BJ (cell line): ENCODE data around the gene TMEM238. TPM values are rescaled to one million over a fixed set of nuclear protein-coding genes. Genes with fewer than 3 reads are reported as not detected.

Source experiments
- CTCF ChIA-PET: fragments of 350-600 bp; formaldehyde crosslinking; extraction: SDS; loops from one replicate; lab custom pipeline; 2021; ENCODE audit warnings: antibody characterized with exemption, inconsistent platforms; lab: Yijun Ruan, JAX
- POLR2A ChIA-PET: fragments of 300-600 bp; sonication (Branson Sonifier 250); formaldehyde crosslinking; extraction: SDS; loops from one replicate; lab custom pipeline; 2021; ENCODE audit warnings: antibody characterized with exemption; lab: Charles Lee
- DNase-seq: peaks from one replicate; pipeline ENCODE4 v3.0.0-alpha.2; 2011; ENCODE audit warnings: low read depth
- H3K27me3 ChIP-seq: 2 replicates; pipeline ENCODE4 v1.6.0; 2011; ENCODE audit warnings: low read length; ENCODE audit not compliant: control insufficient read depth, insufficient read depth
- H3K36me3 ChIP-seq: 2 replicates; pipeline ENCODE4 v1.5.1; 2011; ENCODE audit warnings: low read length; ENCODE audit not compliant: control insufficient read depth, insufficient read depth
- H3K4me3 ChIP-seq: 2 replicates; pipeline ENCODE4 v1.5.1; 2011; ENCODE audit warnings: low read depth, mild to moderate bottlenecking, control low read depth, low read length
- polyA plus RNA-seq: library from polyadenylated mRNA; depleted of rRNA; stranded (reverse); fragments of >200 nt; gene quantifications from 2 replicates; pipeline ENCODE4 v1.2.3, GENCODE V29; 2011
- TF ChIP-seq, protein P1 (sequence below): IDR thresholded peaks from 2 replicates; pipeline ENCODE4 v1.5.1; 2011; ENCODE audit warnings: low read depth, mild to moderate bottlenecking, control low read depth, inconsistent platforms, low read length, moderate library complexity; ENCODE audit not compliant: insufficient read depth

Gene TMEM238
- polyA plus RNA-seq, 1 experiment, result 0.10 TPM

DNA sequence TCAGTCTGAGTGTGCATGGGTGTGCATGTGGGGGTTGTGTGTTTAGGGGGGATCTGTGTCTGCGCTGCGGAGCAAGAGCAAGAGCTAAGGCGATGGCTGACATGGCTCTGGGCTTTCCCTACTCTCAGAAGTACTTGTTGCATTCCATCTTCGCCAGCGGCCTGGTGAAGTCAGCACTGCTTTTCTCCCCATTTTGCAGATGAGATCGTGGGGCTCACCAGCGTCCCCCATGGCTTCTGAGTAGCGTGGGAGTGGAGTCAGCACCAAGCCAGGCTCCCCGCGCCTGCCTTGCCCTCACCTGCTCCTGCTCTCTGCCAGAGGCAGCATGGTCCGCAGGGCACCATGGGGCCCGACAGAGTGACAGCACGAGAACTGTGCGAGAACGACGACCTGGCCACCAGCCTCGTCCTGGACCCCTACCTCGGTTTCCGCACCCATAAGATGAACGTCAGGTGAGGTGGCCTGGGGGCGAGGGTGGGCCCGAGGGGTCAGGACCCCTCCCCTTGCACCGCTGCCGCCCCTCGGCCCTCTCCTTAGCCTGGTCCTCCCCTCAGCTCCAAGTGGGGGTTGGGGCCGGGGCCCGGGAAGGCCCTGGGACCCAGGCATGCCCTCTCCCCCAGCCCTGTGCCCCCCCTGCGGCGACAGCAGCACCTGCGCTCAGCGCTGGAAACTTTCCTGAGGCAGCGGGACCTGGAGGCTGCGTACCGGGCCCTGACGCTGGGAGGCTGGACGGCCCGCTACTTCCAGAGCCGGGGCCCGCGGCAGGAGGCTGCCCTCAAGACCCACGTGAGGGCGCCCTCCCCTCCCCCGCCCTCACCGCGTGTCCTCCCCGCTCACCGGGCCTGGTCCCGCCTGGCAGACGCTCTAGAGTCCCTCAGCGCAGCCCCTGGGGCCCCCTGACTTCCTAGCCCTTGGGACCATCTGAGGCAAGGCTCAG lies 42.2 kb downstream of the TMEM238 start:
- DNase-seq, result no peak
- Histone ChIP-seq H3K4me3 (no peak overlapping the region), H3K36me3 (peaks cover 17% of the 10 kb centered on the region), H3K27me3 (no peaks in the 10 kb centered on the region)
- POLR2A ChIA-PET, result no interaction called here
- TF ChIP-seq, protein P1, sequence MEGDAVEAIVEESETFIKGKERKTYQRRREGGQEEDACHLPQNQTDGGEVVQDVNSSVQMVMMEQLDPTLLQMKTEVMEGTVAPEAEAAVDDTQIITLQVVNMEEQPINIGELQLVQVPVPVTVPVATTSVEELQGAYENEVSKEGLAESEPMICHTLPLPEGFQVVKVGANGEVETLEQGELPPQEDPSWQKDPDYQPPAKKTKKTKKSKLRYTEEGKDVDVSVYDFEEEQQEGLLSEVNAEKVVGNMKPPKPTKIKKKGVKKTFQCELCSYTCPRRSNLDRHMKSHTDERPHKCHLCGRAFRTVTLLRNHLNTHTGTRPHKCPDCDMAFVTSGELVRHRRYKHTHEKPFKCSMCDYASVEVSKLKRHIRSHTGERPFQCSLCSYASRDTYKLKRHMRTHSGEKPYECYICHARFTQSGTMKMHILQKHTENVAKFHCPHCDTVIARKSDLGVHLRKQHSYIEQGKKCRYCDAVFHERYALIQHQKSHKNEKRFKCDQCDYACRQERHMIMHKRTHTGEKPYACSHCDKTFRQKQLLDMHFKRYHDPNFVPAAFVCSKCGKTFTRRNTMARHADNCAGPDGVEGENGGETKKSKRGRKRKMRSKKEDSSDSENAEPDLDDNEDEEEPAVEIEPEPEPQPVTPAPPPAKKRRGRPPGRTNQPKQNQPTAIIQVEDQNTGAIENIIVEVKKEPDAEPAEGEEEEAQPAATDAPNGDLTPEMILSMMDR, result no peak
- CTCF ChIA-PET, result no interaction called here

DNA sequence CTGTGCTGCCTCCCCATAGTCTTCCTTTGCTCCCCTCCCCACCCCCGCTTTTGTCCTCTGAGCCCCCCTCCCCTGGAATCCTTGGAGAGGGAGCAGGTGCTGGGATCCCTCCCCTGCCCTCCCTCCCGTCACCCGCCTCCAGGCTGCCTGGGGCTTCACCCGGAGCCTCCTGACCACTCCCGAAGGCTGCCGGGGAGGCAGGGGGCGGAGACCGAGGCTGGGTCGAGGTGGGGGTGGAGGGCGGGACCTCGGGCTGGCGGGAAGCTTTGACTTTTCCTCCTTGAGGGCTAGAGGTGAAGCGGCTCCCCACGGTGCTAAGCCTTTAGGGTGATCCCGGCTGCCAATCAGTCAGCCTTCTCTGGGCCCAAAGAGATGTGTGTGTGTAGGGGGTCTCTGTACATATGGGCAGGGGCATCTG lies 42.9 kb downstream of the TMEM238 start:
- no peak for DNase-seq
- CTCF ChIA-PET, result interaction anchor here (0.7 kb wide), 1 partner anchor 43 kb away, joined by 3 read pairs; the partner anchor contains the start of gene TMEM238
- POLR2A ChIA-PET, result no interaction called here
- H3K36me3 ChIP-seq, result peaks cover 15% of the 10 kb centered on the region
- TF ChIP-seq, protein P1, result no peak
- no peaks in the 10 kb centered on the region; the same call in 1 of the 2 replicates for H3K27me3 ChIP-seq
- H3K4me3 ChIP-seq, result peak overlapping the region; percentile 74

DNA sequence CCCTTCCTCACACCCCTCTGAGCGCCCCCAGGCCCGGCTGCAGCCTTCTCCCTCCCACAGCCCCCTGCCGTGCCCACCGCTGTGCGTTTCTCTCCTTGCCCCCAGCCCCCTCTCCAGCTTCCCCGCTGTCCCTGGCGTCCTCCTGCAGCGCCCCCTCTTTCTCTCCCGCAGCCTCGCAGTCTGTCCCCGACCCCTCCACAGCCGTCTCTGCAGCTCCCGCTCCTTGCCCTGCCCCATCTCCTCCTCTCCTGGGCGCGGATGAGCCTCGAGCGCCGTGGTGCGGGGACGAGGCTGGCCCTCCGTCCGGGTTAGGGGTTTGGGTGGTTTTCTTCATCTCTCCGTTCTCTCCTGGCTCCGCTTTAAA lies 43.3 kb downstream of the TMEM238 start:
- ChIA-PET POLR2A (no interaction called here), CTCF (interaction anchor here (0.7 kb wide), 2 partner anchors 16 to 43 kb away, joined by 3 read pairs; partner anchors contain the start of genes TMEM150B and TMEM238)
- TF ChIP-seq, protein P1, result peak; percentile 39; the same call in 1 of the 2 replicates
- Histone ChIP-seq H3K36me3 (peaks cover 15% of the 10 kb centered on the region), H3K27me3 (no peaks in the 10 kb centered on the region; the same call in 1 of the 2 replicates), H3K4me3 (peak overlapping the region; percentile 74)
- DNase-seq, result no peak

DNA sequence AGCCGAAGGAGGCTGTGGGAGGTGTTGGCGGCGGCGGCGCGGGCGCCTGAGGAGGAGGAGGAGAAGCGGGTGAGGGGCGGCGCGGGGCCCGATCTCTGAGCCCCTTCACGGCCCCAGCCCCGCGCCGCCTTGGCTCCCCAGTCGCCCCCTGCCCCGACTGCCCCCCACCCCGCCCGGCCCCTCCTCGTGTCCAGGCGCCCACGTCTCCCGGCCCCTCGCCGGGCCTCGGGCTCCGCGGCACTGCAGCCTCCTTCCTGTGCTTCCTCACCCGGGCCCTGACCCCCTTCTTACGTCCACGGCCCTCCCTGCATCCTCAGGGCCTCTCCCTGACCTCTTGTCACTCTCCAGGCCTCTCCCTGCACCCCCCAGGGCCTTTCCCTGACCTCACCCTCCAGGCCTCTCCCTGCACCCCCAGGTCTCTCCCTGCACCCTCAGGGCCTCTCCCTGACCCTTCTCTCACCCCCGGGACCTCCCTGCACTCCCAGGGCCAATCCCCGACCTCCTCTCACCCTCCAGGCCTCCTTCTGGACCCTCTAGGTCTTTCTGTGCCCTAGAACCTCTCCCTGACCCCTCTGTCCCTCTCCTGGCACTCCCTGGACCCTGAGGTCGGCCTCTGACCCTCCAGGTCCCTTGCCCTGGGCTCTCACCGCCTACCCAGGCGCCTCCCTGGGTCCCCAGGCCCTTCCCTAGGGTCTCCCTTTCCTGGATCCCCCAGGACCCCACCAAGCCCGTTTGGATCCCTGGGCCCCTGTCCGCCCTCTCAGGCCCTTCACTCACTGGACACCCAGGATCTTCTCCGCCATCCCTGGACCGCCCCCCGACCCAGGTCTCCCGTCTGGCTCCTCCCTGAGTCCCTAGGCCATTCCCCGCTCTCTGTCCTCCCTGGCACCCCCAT lies 44.0 kb downstream of the TMEM238 start:
- H3K27me3 ChIP-seq, result no peaks in the 10 kb centered on the region; the same call in 1 of the 2 replicates
- no peak for DNase-seq
- ChIA-PET CTCF (interaction anchor here (0.7 to 4.7 kb wide), 7 partner anchors 15 to 46 kb away, joined by 3 to 27 read pairs (median 4); partner anchors contain the start of genes TMEM150B and TMEM238), POLR2A (interaction anchor here (0.9 to 1.8 kb wide), 4 partner anchors 26 to 67 kb away, joined by 3 to 6 read pairs (median 6); partner anchors contain the start of genes IL11 and TMEM238)
- H3K36me3 ChIP-seq, result peaks cover 15% of the 10 kb centered on the region
- H3K4me3 ChIP-seq, result peak overlapping the region; percentile 74
- TF ChIP-seq, protein P1, result no peak
